Fibroblast of peridontal ligament (primary cell): ENCODE measurements around the gene PANK4.

ENCODE experiments used
- DNase-seq: peaks from one replicate; pipeline ENCODE4 v3.0.0-alpha.2; 2010; ENCODE audit errors: extremely low read depth

Gene PANK4

GRCh38 chr1:2476061-2476999 lies 50.1 kb downstream of the PANK4 start, which contains the start of gene PLCH2:
TSS of gene PLCH2 (plus strand) at chr1:2476289. CDS start at chr1:2476589, 300 bp downstream.
- no peak for DNase-seq

DNA sequence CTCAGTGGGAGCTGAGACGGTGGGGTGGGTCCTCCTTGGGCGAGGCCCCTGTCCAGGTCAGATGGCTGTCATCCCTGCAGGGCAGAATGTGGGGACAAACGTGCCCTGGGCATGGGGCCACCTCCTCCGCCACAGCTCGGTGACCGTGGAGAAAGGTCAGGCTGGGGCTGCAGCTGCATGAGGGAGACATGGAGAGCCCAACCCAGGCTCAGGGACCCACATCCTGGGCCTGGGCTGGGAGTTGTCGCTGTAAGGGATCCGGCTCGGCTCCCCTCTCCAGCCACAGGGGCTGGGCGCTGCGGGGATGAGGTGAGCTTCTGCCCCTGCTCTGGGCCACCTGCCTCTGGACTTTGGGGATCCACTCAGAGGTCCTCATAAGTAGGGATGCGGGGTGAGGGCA lies 50.8 kb downstream of the PANK4 start:
- no peak for DNase-seq

DNA sequence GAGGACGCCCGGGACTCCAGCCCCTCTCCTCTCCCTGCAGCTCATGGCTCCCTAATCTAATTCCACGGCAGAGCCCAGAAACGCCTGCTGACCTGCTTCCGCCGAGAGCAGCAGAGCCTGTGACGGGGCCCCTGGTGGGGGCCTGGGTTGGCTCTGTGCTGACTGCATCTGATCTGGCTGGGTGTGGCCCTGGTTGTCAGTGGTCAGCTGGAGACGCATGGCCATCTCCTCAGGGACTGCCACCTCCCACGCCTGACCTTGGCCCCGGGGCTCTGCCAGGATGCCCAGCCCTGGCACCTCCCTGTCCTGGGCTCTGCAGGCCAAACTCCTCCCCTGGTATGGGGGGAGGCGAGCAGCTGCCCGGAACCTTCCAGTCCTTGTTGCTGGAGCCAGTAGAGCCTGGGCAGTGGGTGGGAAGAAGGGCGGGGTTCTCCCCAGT lies 51.4 kb downstream of the PANK4 start:
- no peak for DNase-seq

DNA sequence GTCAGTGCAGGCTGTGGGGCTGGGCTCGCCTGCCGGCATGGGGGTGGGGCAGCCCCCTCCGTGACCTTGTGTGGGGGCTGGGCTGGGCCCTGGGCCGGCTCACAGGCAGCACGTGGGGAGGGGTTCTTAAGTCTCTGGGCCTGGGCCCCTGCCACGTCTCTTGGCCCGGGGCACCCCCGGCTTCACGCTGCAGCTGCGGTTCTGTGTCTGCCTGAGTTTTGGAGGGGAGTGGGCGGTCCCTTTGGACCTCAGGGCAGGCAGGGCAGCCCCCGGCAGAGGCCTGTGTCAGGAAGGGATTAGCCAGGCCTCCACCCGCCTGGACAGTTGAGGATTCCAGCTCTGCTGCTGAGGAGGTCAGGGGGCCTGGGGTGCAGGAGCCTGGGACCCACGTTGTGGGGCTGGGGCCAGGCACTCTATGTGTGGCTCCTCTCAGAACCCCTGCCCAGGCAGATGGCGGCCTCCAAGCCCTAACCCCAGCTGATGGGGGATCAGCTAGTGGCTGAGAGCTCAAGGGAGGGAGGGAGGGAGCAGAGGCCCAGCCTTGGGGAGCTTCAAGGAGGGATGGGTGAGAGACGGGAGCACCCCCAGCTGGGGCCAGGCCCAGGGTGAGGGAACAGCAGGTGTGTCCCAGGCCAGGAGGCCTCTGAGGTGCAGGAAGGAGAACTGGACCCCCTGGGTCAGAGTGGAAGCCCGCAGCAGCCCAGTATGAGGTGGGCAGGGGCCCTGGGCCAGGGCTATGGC lies 52.1 kb downstream of the PANK4 start:
- no peak for DNase-seq

DNA sequence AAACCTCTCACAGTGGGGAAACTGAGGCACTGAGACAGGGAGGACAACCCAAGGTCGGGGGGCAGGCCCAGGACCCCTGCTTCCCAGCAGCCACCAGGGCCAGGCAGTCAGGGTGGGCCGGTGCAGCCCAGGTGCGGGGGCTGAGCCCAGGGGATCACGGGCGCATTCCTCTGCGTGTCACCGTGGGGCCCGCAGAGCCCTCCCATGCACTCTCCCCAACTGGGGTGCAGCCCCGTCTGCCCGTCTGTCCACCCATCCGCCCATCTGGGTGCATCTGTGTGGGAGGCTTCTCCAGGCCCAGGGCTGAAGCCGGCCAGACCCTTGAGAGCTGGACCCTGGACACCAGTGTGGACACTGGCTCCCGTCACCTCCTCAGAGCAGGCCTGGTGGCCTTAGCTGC lies 53.2 kb downstream of the PANK4 start:
- no peak for DNase-seq

DNA sequence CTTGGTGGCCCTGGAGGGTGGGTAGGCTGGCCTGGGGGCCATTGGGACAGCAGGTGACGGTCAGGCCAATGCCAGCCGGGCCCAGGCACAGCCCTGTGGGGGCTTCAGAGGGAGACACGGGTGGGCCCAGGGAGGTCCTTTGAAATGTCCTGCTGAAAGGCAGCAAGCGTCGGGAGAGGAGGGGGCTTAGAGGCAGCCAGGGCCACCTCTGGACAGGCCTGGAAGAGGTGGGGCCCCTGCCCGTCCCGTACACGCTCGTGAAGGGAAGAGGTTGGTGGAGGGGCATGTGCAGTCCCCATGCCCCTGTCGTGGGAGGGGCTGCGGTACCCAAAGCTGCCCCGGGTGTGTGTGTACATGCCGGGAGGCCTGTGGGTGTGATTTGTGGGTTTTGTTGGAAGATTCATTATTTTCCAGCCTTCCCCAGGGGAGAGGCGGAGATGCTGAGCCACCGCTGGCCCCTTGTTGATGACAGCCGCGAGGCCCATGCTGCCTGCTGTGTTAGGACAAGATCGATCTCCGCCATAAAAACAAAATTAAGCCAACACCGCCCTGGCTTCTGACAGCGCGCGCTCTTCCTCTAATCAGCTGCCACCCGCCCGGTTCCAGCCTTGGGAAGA lies 53.7 kb downstream of the PANK4 start:
- DNase-seq = no peak

- no peak for DNase-seq
Measured at GRCh38 chr1:2472109-2472508, 54.3 kb downstream of the PANK4 start.

- DNase-seq = no peak
Measured at GRCh38 chr1:2471587-2472001, 54.8 kb downstream of the PANK4 start.

DNA sequence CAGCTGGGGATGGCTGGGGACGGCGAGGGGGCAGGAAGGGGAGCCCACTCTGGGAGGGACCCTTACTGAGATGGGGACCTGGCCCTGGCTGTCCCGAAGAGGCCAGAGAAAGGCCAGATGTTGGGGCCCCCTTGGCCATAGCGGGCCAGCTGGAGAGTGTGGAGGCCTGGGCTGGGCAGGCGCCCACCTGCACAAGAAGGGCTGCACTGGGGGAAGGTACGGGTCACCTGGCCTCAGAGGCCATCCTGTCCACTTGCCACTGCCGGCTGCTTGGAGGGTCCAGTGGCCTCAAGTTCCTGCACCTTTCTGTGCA lies 55.3 kb downstream of the PANK4 start:
- DNase-seq = no peak

DNA sequence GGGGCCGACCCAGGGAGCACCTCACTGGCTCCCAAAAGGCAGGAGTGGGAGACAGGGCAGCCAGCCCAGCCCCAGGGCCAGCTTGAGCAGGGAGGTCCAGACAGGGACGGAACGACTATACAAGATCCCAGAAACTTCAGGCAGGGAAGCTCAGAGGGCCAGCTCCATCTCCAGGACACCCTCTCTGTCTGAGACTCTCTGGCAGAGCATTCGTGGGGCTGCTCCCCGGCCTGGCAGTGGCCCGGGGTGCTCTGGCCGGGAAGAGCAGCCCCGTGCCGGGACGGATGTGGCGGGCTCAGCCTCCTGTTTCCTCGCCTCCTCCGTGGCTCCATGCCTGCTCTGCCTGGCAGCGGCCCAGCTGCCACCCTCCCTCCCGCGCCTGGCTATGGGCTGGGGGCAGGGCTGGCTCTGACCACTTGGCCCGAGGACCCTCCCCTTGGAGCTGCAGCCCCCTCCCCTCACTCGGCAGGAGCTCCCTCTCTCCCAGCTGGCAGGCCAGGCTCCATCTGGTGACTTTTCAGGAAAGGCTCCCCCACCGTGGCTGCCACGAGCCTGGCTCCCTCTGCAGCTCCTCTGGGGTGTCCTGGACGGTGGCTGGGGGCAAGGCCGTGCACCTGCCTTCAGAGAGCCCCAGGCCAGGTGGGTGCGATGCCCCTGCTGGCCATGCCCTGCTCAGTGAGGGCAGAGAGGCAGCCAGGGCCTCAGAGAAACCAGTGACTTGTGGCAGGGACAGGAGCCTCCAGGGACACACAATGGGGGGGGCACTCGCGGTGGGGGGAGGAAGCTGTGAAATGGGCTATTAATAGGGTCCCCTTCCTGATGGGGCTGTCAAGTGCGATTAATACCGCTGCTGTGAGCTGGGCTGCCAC lies 55.9 kb downstream of the PANK4 start:
- DNase-seq = no peak

GRCh38 chr1:2469103-2469940 lies 57.1 kb downstream of the PANK4 start:
- no peak for DNase-seq

GRCh38 chr1:2468540-2468939 lies 57.9 kb downstream of the PANK4 start:
- DNase-seq = no peak

- peak; percentile 18 for DNase-seq
Measured at GRCh38 chr1:2468041-2468472, 58.3 kb downstream of the PANK4 start.

DNA sequence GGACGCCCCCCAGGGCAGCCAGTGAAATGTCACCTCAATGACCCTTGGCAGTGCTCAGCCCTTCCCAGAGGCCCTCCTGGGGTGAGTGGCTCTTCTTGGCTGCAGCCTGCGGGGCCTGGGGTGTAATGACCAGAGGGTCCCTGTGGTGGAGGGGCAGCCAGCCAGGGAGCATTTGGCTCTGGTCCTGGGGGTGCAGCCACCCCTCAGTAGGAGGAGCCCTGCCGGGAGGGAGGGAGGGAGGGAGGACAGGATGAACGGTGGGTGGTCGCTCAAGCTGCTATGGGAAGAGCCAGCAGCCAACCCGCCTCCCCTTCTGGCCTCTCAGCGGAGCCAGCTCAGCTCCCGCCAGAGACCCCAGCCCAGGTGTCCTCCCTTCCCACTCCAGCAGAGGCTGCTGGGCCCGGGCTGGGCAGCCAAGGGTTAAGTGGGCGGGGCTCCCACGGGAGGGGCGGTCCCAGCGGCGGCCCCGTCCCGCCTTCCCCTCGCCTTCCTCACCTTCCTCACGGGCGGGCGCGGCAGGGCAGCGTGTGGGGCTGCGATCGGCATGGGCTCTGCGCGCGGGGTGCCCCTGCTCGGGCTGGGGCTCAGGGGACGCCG lies 59.3 kb downstream of the PANK4 start:
- DNase-seq = no peak

GRCh38 chr1:2466270-2466665 lies 60.1 kb downstream of the PANK4 start:
- no peak for DNase-seq

DNA sequence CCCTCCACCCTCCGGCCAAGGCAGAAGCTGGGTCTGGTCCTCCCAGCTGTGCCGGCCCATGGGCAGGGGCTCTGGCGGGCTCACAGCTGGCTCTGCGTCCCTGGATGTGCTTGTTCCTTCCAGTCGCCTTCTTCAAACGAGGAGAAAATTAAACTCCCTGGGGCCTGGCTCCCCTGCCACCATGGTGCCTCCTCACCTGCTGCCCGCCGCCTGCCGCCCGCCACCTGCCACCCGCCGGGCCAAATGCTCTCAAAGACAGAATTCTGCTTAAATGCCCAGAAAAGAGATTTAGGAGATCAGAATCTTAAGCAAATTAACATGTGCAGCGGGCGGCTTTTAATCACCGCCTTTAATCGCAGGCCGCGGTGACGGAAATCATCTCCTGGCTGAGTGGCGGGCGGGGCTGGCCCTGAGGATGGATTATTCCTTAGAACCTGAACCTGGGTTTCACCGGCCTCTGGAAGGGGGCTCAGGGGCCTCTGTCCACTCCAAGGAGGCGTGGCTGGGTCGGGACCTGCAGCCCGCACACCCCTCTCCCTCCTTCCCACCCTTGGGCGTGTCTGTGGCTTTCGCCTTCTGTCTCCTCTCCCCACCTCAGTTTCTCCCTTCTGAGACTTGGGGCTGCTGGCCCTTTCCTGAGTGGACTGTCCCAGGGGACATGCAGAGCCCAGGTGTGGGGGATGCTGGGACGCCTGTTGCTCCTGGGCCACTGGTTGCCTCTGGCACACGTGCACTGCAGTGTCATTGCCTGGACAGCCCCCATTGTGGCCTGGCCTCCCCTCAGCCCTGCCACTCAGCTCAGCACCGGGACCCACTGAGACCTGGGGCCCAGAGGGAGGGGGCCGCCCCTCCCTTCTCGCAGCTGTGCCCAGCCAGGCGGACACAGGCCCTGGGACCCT lies 60.8 kb downstream of the PANK4 start:
- no peak for DNase-seq

GRCh38 chr1:2463396-2463795 lies 63.0 kb downstream of the PANK4 start:
- no peak for DNase-seq

DNA sequence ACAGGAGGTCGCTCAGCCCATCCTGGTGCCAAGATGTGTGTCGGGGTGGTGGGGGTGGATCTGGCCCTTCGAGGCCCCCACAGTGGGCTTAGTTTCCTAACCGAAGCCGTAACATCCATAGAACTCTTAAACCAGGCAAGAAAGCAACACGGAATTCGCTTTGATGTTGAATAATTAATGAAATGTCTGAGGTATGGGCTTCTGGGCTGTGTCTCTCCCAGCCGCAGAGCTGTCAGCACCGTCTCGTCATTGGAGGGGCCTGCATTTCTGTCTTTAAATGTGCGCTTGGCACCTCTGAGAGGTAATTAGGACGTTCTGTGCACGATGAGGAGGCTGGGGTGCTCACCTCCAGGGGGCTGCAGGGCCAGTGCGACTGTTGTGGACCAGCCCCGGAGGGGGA lies 63.6 kb downstream of the PANK4 start:
- no peak for DNase-seq
